IMR-90 (cell line): ENCODE data around the gene BEGAIN. TPM values are rescaled to one million over a fixed set of nuclear protein-coding genes. Genes with fewer than 3 reads are reported as not detected.

Experiments used
- ATAC-seq: fragments of 200-7000 bp; cut with Tn5 transposase; 2 replicates; pipeline ENCODE4 v1.9.1; 2020; ENCODE audit warnings: low read depth, mild to moderate bottlenecking, moderate library complexity
- BruUV-seq: library from RNA; stranded (reverse); fragments of 400-500 nt; replicated peaks from 2 replicates; lab custom pipeline; 2021; lab: Mats Ljungman, UMichigan
- CTCF ChIA-PET: fragments of 300-600 bp; formaldehyde crosslinking; extraction: SDS; loops from one replicate; lab custom pipeline; 2021; ENCODE audit warnings: antibody characterized with exemption; lab: Yijun Ruan, JAX
- POLR2A ChIA-PET: fragments of 300-600 bp; sonication (Branson Sonifier 250); formaldehyde crosslinking; loops from one replicate; lab custom pipeline; 2022; ENCODE audit warnings: antibody characterized with exemption; ENCODE audit not compliant: unreplicated experiment; lab: Charles Lee
- DNase-seq: peaks from one replicate; pipeline ENCODE4 v3.0.0; 2013
- H2AFZ ChIP-seq: replicated peaks from 2 replicates; pipeline ENCODE3; 2013; ENCODE audit warnings: low read length, mild to moderate bottlenecking; ENCODE audit not compliant: poor library complexity
- H2AK5ac ChIP-seq: 2 replicates; pipeline ENCODE4 v1.6.1; 2013; ENCODE audit warnings: low read depth, low read length, inconsistent platforms
- H2AK9ac ChIP-seq: replicated peaks from 2 replicates; pipeline ENCODE3; 2013; ENCODE audit warnings: mild to moderate bottlenecking, low read depth, low read length, moderate library complexity; ENCODE audit not compliant: poor library complexity
- H2BK120ac ChIP-seq: 2 replicates; pipeline ENCODE4 v1.6.1; 2013; ENCODE audit warnings: low read depth, low read length, inconsistent platforms
- H2BK15ac ChIP-seq: 3 replicates; pipeline ENCODE4 v1.6.1; 2013; ENCODE audit warnings: low read depth, low read length, inconsistent platforms
- H2BK20ac ChIP-seq: 2 replicates; pipeline ENCODE4 v1.6.1; 2013; ENCODE audit warnings: low read depth, mild to moderate bottlenecking, inconsistent platforms, low read length, moderate library complexity
- H2BK5ac ChIP-seq: 2 replicates; pipeline ENCODE4 v1.6.1; 2013; ENCODE audit warnings: mild to moderate bottlenecking, low read depth, low read length, inconsistent platforms; ENCODE audit not compliant: poor library complexity, severe bottlenecking
- H3K14ac ChIP-seq: replicated peaks from 2 replicates; pipeline ENCODE4 v1.6.1; 2013; ENCODE audit warnings: low read depth, low read length, inconsistent platforms
- H3K18ac ChIP-seq: 2 replicates; pipeline ENCODE4 v1.6.1; 2013; ENCODE audit warnings: low read depth, low read length, control low read depth
- H3K23ac ChIP-seq: 2 replicates; pipeline ENCODE4 v1.6.1; 2013; ENCODE audit warnings: low read depth, low read length, inconsistent platforms
- H3K27ac ChIP-seq: 2 replicates; pipeline ENCODE4 v1.5.1; 2013; ENCODE audit warnings: mild to moderate bottlenecking, control low read depth, low read length; ENCODE audit not compliant: insufficient read depth
- H3K27me3 ChIP-seq: 2 replicates; pipeline ENCODE4 v1.6.1; 2013; ENCODE audit warnings: low read length; ENCODE audit not compliant: control insufficient read depth, insufficient read depth
- H3K36me3 ChIP-seq: 2 replicates; pipeline ENCODE4 v1.6.1; 2013; ENCODE audit warnings: low read length, mixed read lengths; ENCODE audit not compliant: control insufficient read depth, insufficient read depth
- H3K4ac ChIP-seq: 2 replicates; pipeline ENCODE4 v1.6.1; 2013; ENCODE audit warnings: low read depth, low read length, inconsistent platforms
- H3K4me1 ChIP-seq: 2 replicates; pipeline ENCODE4 v1.6.1; 2013; ENCODE audit warnings: low read length, mixed read lengths; ENCODE audit not compliant: control insufficient read depth, insufficient read depth
- H3K4me2 ChIP-seq: 2 replicates; pipeline ENCODE4 v1.6.1; 2013; ENCODE audit warnings: low read depth, mild to moderate bottlenecking, control low read depth, low read length, moderate library complexity
- H3K4me3 ChIP-seq: 2 replicates; pipeline ENCODE4 v1.5.1; 2013; ENCODE audit warnings: low read depth, mild to moderate bottlenecking, control low read depth, low read length, moderate library complexity; ENCODE audit not compliant: insufficient read depth
- H3K56ac ChIP-seq: 2 replicates; pipeline ENCODE4 v1.6.1; 2013; ENCODE audit warnings: low read length, inconsistent platforms; ENCODE audit not compliant: insufficient read depth; ENCODE audit errors: extremely low read depth
- H3K79me1 ChIP-seq, 2 experiments: 2 replicates each; pipeline ENCODE4 v1.6.1; 2013; ENCODE audit warnings: low read length in 2 of 2, inconsistent platforms in 1 of 2, low read depth in 1 of 2
- H3K9ac ChIP-seq: 2 replicates; pipeline ENCODE4 v1.6.1; 2013; ENCODE audit warnings: low read depth, low read length, control low read depth
- H3K9me1 ChIP-seq: 2 replicates; pipeline ENCODE4 v1.6.1; 2013; ENCODE audit warnings: low read length, inconsistent platforms; ENCODE audit not compliant: insufficient read depth
- H3K9me3 ChIP-seq: 2 replicates; pipeline ENCODE4 v1.6.1; 2013; ENCODE audit warnings: low read length; ENCODE audit not compliant: control insufficient read depth, insufficient read depth
- H4K20me1 ChIP-seq: 2 replicates; pipeline ENCODE4 v1.6.1; 2013; ENCODE audit warnings: low read length, inconsistent platforms; ENCODE audit not compliant: insufficient read depth
- H4K5ac ChIP-seq: 2 replicates; pipeline ENCODE4 v1.6.1; 2013; ENCODE audit warnings: mild to moderate bottlenecking, low read depth, low read length, control low read depth
- H4K8ac ChIP-seq, 2 experiments: 2 replicates each; pipeline ENCODE4 v1.6.1; 2013; ENCODE audit warnings: low read depth in 2 of 2, low read length in 2 of 2, control low read depth in 1 of 2, inconsistent platforms in 1 of 2
- H4K91ac ChIP-seq: 2 replicates; pipeline ENCODE4 v1.6.1; 2013; ENCODE audit warnings: low read depth, low read length, inconsistent platforms; ENCODE audit not compliant: insufficient read depth
- BHLHE40 ChIP-seq: fragments of 150-350 bp; IDR thresholded peaks from 2 replicates; pipeline ENCODE4 v1.6.1; 2016; ENCODE audit warnings: mild to moderate bottlenecking, low read depth, low read length
- CEBPB ChIP-seq: IDR thresholded peaks from 2 replicates; pipeline ENCODE4 v1.6.1; 2012; ENCODE audit warnings: low read depth, low read length, improper control_type of control experiment
- CHD1 ChIP-seq: IDR thresholded peaks from 2 replicates; pipeline ENCODE4 v1.6.1; 2012; ENCODE audit warnings: low read depth, low read length, improper control_type of control experiment
- FOS ChIP-seq: fragments of 150-350 bp; IDR thresholded peaks from 2 replicates; pipeline ENCODE4 v1.6.1; 2016; ENCODE audit warnings: low read depth, low read length
- MAZ ChIP-seq: IDR thresholded peaks from 2 replicates; pipeline ENCODE4 v1.6.1; 2012; ENCODE audit warnings: low read depth, mild to moderate bottlenecking, low read length, improper control_type of control experiment, moderate library complexity, borderline replicate concordance
- MXI1 ChIP-seq: IDR thresholded peaks from 2 replicates; pipeline ENCODE4 v1.6.1; 2012; ENCODE audit warnings: low read depth, mild to moderate bottlenecking, low read length, moderate library complexity, borderline replicate concordance
- POLR2A ChIP-seq: IDR thresholded peaks from 2 replicates; pipeline ENCODE4 v1.6.1; 2012; ENCODE audit warnings: mild to moderate bottlenecking, low read depth, low read length
- RAD21 ChIP-seq: IDR thresholded peaks from 2 replicates; pipeline ENCODE4 v1.6.1; 2012; ENCODE audit warnings: low read length, improper control_type of control experiment
- RCOR1 ChIP-seq: IDR thresholded peaks from 2 replicates; pipeline ENCODE4 v1.6.1; 2012; ENCODE audit warnings: mild to moderate bottlenecking, low read length, improper control_type of control experiment; ENCODE audit not compliant: insufficient replicate concordance
- RFX5 ChIP-seq: IDR thresholded peaks from 2 replicates; pipeline ENCODE4 v1.8.0; 2012; ENCODE audit warnings: low read depth, mild to moderate bottlenecking, low read length, moderate library complexity
- SMC3 ChIP-seq: fragments of 150-350 bp; IDR thresholded peaks from 2 replicates; pipeline ENCODE4 v1.6.1; 2016; ENCODE audit warnings: low read depth, mild to moderate bottlenecking, antibody characterized with exemption, low read length, moderate library complexity
- dilution Hi-C: fragments of 300-500 bp; cut with HindIII; formaldehyde crosslinking; loops from one replicate; pipeline ENCODE4 v1.14.3; 2018; ENCODE audit warnings: low sequenced_read_pairs; ENCODE audit not compliant: unreplicated experiment
- in situ Hi-C: fragments of 300-500 bp; cut with MboI; formaldehyde crosslinking; loops from 3 replicates; pipeline ENCODE4 v1.14.3; 2019; ENCODE audit warnings: low sequenced_read_pairs, inconsistent platforms, mixed read lengths
- intact Hi-C: fragments of 100-400 bp; cut with micrococcal nuclease; formaldehyde crosslinking; loops from 2 replicates; pipeline ENCODE4 v1.10.0; 2022
- microRNA-seq, 2 experiments: library from miRNA; stranded (forward) in 1 of 2; unstranded in 1 of 2; fragments of 10-50 nt in 1 of 2; fragments of <30 nt in 1 of 2; gene quantifications in 1 of 2; microRNA quantifications in 1 of 2; one replicate each; pipeline versions ENCODE3 to v1.1.0; 2013 to 2020; ENCODE audit not compliant: insufficient read depth in 1 of 2, insufficient read length in 1 of 2, unreplicated experiment in 1 of 2
- polyA plus RNA-seq, 3 experiments: library from polyadenylated mRNA; depleted of rRNA; stranded (reverse); fragments of >200 nt; gene quantifications; 2 replicates each; pipeline ENCODE4 v1.2.3, GENCODE V29; 2012; ENCODE audit warnings: low replicate concordance in 1 of 3
- small RNA-seq, 5 experiments: library from RNA; depleted of rRNA; stranded (forward); fragments of <200 nt; gene quantifications; one replicate each; pipeline ENCODE3, GENCODE V24; 2012
- total RNA-seq: library from RNA; depleted of rRNA; stranded (reverse); fragments of >200 nt; gene quantifications from 2 replicates; pipeline ENCODE4 v1.2.3, GENCODE V29; 2012; rRNA removed
- TF ChIP-seq, protein P1 (sequence below): fragments of 150-350 bp; IDR thresholded peaks from 2 replicates; pipeline ENCODE4 v1.6.1; 2016; ENCODE audit warnings: low read depth, mild to moderate bottlenecking, low read length, moderate library complexity, borderline replicate concordance

The BEGAIN gene
- total and polyA plus RNA-seq, 2 of the 4 experiments (the other 2 are of a cell fraction), result 0.18 to 0.99 TPM

DNA sequence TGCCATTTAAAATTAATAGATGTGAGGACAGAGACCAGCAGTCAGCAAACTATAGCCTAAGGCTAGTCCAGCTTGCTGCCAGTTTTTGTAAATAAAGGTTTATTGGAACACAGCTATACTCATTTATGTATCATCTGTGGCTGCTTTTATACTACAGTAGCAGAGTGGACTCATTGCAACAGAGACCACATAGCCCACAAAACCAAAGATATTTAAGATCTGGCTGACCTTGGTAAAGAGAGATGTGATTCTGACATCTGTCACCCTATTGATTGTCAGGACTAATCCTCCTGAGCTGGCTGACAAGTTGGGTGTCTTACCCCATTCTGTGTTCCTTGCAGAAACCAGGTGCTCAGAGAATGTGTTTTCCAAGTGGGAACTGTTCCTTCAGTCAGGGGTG is 99.9 kb downstream of the BEGAIN start:
- dilution Hi-C loops, result no loop called here
- TF ChIP-seq RCOR1, result no peak
- no peak for TF ChIP-seq FOS
- TF ChIP-seq RFX5, result no peak
- TF ChIP-seq POLR2A, result no peak
- TF ChIP-seq BHLHE40, result no peak
- no peak for TF ChIP-seq RAD21
- TF ChIP-seq MXI1, result no peak
- TF ChIP-seq, protein P1, sequence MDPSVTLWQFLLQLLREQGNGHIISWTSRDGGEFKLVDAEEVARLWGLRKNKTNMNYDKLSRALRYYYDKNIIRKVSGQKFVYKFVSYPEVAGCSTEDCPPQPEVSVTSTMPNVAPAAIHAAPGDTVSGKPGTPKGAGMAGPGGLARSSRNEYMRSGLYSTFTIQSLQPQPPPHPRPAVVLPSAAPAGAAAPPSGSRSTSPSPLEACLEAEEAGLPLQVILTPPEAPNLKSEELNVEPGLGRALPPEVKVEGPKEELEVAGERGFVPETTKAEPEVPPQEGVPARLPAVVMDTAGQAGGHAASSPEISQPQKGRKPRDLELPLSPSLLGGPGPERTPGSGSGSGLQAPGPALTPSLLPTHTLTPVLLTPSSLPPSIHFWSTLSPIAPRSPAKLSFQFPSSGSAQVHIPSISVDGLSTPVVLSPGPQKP, result no peak
- no peak for TF ChIP-seq CHD1
- no peak for TF ChIP-seq SMC3
- TF ChIP-seq CEBPB, result no peak
- no peak for TF ChIP-seq MAZ
- Histone ChIP-seq H3K4me1 (no peaks in the 10 kb centered on the region), H2AK5ac (no peak overlapping the region), H2BK5ac (no peak overlapping the region), H3K9me3 (no peaks in the 10 kb centered on the region), H3K27me3 (no peaks in the 10 kb centered on the region), H3K18ac (no peak overlapping the region), H3K27ac (no peak overlapping the region), H4K5ac (no peak overlapping the region), H3K36me3 (peaks cover 5% of the 10 kb centered on the region; the same call in 1 of the 2 replicates), H4K8ac (no peak overlapping the region), H2BK120ac (no peak overlapping the region), H3K4me3 (no peak overlapping the region), H2AK9ac (no peak overlapping the region), H2BK15ac (no peak overlapping the region), H3K79me1 (no peaks in the 10 kb centered on the region; a peak in 1 of 4 replicates), H4K20me1 (peaks cover 26% of the 10 kb centered on the region), H3K23ac (no peak overlapping the region), H3K9me1 (peaks cover 9% of the 10 kb centered on the region; the same call in 1 of the 2 replicates), H2BK20ac (no peak overlapping the region), H3K4me2 (no peak overlapping the region), H3K9ac (no peak overlapping the region), H3K4ac (no peak overlapping the region), H3K14ac (no peak overlapping the region), H4K91ac (no peak overlapping the region), H2AFZ (no peak overlapping the region), H3K56ac (no peak overlapping the region)
- DNase-seq, result no peak
- no TSS peak for BruUV-seq
- in situ Hi-C loops, result no loop called here
- ChIA-PET CTCF (interaction anchor here (0.9 to 1.5 kb wide), 2 partner anchors 11 to 70 kb away, joined by 3 to 5 read pairs; no protein-coding TSS in a partner anchor), POLR2A (no interaction called here)
- no peak for ATAC-seq
- intact Hi-C loops, result no loop called here

Small RNA genes within 50 kb of the gene (microRNA-seq; reads per million reads assigned to microRNA genes)
- gene RN7SKP92 (ENCODE audit: insufficient read depth, insufficient read length), result not detected

Small RNA genes within 50 kb of the gene (small RNA-seq; reads per million reads assigned to genes)
- 0 reads per million in 5 experiments for gene RN7SKP92

Other genes with a start within 250 kb of the BEGAIN start
- gene WDR25, start 210.9 kb downstream of the BEGAIN start, total RNA-seq, result 22.5 and 25.8 TPM in 2 replicates
- 16.6 and 16.9 TPM in 2 replicates for gene WDR25, start 210.9 kb downstream of the BEGAIN start, polyA plus RNA-seq (2012; rRNA removed)
- under 0.01 TPM in 1 of 2 replicates, not detected in the other for gene DLK1, start 139.5 kb upstream of the BEGAIN start, total RNA-seq
- gene DLK1, start 139.5 kb upstream of the BEGAIN start, polyA plus RNA-seq (2012; rRNA removed), result 0.07 TPM in 1 of 2 replicates, not detected in the other
- 31.5 and 32.5 TPM in 2 replicates for gene MEG3, start 238.7 kb upstream of the BEGAIN start, total RNA-seq
- 518 and 556 TPM in 2 replicates for gene MEG3, start 238.7 kb upstream of the BEGAIN start, polyA plus RNA-seq (2012; rRNA removed)